ENCODE measurements around the gene TBATA.
"Not testable (repeated sequence)": the region's sequence is repeated elsewhere in the genome, so short reads cannot be mapped to it uniquely, and the experiment has no call there.

Gene TBATA

DNA sequence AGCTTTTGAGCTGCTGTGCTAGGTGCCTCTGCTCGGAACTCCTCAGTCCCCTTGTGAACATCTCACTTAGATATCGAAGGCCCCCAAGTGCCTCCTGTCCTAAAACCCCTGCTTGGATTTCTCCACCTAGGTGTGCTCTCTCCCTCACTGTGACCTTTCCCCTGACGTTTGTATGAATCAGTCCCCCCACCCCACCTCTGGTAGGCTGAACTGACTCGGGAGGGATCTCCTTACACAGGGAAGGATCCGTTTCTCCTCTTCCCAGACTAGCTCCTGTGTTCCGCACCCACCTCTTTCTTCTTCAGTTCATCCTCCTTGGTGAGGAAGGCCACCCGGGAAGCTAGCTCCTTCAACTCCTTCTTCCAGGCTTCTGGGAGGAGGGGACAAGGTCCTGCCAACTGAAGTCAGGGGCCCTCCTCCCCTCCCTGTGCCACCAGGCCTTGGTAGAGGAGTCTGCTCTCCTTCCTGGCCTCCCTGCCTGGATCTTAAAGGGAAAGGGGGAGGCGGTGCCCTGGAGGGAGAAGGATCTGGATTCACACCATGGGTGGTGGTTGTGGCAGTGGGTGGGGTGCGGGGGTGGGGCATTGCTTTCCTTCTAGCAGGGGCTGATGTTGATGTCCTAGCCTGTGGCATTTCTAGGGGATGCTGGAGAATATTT, 6.8 kb downstream of the TBATA start:
- no peak for DNase-seq

DNA sequence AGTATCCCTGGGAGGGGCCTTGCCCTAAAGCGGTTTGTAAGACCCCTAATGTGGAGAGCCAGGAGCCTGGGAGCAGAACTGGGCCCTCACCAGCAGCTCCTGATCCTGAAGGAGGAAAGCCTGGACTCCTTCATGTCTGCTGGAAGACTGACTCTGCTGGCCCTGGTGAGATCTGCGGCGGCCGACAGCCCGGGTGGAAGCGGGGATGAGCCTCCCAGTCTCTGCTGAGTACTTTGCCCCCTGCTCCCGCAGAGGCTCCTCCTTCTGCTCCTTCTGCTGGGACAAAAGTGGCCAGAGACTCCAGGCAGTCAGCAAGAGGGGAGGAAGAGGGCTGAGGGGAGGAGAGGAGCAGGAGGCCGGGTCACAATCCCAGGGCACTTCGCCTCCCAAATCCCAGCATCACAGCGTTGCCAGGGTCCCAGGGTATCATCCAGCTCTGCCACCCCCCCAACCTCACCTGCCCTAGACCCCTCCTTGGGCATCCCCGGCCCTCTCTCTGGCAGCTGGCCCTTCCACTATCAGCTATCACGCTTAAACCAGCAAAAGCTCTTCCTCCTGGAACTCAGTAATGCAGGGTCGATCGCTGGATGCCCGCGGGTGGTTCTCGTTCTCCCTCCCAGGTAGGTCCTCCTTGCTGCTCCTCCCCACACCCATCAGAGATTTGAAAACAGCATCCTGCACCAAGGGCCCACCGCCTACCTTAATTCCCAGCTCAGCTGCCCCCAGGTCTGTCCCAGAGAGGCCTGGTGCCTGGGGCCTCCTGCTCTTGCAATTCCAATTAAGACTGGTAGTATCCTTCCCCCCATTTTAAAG, 7.9 kb downstream of the TBATA start:
- DNase-seq = no peak

GRCh38 chr10:70776455-70777005, 8.6 kb downstream of the TBATA start:
- DNase-seq = no peak

DNA sequence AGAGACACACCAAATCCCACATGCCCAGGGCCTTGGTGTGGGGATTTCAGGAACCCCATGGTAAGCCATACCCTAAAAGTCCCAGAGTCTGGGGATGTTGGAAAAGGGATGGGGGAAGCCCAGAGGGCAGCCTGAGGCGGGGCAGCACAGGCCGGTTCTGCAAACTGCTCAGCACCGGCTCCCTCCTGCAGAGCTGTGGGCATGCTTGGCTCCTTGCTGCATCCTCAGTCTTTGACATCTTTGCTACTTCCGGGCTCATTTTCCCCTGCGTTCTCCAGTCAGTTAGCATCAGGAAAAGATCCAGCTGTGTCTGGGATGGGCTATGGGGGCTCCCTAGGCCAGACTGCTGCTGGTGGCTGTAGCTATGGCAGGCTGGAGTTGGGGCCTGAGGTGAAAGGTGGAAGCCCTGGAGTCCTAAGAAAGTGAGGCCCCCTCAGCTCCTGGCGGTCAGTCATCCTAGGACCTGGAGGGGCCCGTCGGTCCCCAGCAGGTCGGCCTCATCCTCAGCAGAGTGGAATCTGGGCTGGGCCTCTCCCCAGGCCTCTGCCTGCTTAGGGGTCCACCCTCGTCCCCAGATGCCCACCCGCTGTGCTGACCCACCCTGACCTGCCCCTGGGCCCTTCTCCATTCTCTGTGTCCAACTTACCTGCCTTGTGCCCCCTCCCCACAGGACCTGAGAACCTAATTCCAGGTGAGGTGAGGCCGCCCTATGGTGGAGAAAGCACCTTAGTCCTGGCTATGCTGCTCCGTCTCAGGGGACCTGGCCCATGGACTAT, 9.3 kb downstream of the TBATA start:
- no peak for DNase-seq

DNA sequence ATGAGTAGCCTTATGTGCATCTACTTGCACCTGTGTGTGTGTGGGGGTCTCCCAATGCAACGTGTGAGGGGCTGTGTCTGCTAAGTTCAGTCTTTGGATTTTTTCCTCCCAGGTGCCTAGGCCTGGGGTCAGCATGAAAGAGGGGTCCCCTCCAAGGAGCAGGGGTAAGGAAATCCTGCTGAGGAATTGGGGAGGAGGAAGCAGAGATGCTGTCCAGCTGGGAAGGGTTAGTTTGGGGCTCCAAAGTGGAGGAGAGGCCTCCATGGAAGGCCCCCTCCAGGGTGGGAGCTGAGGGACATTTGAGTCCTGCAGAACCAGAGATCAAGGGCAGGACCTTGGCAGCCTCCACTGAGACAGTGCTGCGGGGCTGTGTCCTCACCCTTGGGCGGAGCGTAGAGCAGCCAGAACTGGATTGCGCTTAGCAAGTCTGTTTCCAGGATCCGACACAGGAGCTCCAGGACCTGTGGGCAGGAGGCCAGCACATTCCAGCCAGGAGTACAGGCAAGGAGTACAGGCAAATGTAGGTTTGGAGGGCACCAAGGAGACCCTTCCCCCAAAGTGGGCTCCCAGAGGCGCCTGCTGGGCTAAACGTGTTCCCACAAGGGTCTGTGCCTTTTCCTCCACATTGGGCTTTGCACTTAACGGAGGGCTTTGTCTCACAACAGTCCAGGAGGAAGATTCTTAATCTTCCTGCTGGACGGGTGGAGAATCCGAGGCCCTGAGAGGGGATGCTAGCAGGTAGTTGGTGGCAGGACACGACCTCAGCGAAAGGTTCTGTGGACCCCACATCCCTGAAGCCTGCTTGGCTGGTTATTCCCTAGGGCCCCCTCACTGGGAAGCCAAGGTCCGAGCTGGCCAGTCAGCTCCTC, 10.1 kb downstream of the TBATA start:
- no peak for DNase-seq

- no peak for DNase-seq
These were observed 11.0 kb downstream of the TBATA start for GRCh38 chr10:70773965-70774809.

DNA sequence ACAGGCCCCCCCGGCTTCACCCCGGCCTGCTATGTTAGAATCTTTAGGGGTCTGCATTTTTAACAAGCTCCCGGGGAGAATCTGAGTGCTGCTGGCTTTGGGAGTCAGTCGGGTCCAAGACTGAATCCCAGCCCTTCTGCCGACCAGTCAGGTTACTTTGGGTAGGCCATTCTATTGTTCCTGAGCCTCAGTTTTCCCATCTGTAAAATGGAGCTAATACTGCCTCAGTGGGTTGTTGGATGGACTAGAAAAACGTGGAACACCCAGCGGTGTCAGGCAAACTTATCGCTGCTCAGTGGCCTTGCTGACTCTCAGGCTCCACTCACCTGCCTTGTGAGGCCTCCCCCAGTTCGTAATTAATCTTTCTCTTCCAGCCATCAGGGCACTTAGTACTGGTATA, 11.7 kb downstream of the TBATA start:
- no peak for DNase-seq

DNA sequence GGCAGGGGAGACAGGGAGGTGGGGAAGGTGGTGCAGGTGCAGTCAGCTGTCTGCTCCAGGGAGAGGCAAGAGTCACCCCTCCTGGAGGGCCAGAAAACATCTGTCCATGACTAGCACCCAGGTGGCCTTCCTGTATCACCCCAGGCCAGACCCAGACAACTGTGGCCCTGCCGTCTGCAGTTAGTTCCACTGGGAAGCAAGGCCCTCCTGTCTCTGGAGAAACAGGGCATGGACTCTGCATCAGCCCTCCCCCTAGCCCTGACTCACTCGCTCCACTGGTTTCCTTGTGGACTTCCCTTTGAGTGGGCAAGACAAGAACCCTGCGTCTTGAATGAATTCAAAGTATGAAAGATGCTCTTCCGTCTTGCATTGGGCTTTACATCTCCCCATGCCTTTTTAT, 12.6 kb downstream of the TBATA start:
- no peak for DNase-seq

- no peak for DNase-seq
These were observed 13.6 kb downstream of the TBATA start for GRCh38 chr10:70771311-70772194.

- not testable (repeated sequence) for DNase-seq
These were observed 14.7 kb downstream of the TBATA start for GRCh38 chr10:70770516-70770915.

DNA sequence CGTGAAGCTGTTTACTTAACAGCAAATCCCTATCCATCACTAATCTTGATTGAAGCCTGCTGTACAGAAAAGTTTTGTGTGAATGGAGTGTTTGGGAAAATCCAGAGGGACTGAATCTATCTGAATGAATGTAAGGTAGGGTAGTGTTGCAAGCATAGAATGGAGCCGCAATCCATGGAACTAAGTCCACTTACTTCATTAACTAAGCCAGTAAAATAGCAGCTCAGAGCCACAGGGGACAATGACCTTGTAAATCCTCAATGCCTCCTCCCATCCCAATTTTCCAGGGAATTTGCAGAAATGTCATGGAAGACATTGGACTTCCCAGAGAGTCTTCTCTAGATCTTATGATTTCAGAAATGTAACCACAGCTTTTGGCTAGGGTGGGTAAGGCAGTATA, 15.2 kb downstream of the TBATA start:
- DNase-seq = no peak

- DNase-seq = no peak
These were observed 16.1 kb downstream of the TBATA start for GRCh38 chr10:70769121-70769520.

- not testable (repeated sequence) for DNase-seq
These were observed 17.0 kb downstream of the TBATA start for GRCh38 chr10:70768026-70768685.

- DNase-seq = no peak
These were observed 19.2 kb downstream of the TBATA start for GRCh38 chr10:70765794-70766594.

GRCh38 chr10:70763567-70763966, 21.6 kb downstream of the TBATA start:
- DNase-seq = no peak

- DNase-seq = no peak
These were observed 22.6 kb downstream of the TBATA start for GRCh38 chr10:70762441-70763175.

DNA sequence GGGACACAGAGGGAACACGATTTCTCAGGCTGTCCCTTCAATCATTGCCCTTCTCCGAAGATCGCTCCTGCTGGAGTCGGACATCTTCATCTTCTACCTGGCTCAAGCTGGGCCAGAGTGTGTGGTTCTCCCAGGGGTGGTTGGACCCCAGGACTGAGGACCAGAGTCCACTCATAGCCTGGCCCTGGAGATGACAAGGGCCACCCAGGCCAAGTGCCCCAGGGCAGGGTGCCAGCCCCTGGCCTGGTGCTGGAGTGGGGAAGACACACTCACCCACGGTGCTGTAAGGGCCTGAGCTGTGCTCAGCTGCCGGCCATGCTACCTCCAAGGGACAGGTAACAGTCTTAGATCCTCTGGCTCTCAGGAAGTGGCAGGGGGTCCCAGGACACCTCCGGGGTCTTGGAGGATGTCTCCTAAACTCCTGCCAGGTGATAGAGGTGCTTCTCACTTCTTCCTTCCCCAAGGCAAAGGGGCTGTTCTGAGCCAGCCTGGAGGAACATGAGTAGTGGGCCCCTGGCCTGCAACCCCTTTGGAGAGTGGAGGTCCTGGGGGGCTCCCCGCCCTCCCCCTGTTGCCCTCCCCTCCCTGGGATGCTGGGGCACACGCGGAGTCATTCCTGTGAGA, 23.3 kb downstream of the TBATA start:
- DNase-seq = no peak
